ENCODE results near the gene C1QL2.
A peak's percentile ranks its signal among the peaks of the same experiment; 100 is the strongest.

The C1QL2 gene

GRCh38 chr2:119178776-119179175 is 20.2 kb upstream of the C1QL2 start:
- no peak for DNase-seq

- no peak for DNase-seq
These were observed 19.3 kb upstream of the C1QL2 start for GRCh38 chr2:119177838-119178190.

- DNase-seq, result no peak
These were observed 18.8 kb upstream of the C1QL2 start for GRCh38 chr2:119177171-119177837.

GRCh38 chr2:119175517-119175916 is 17.0 kb upstream of the C1QL2 start:
- no peak for DNase-seq

GRCh38 chr2:119174993-119175347 is 16.4 kb upstream of the C1QL2 start:
- DNase-seq, result no peak

- peak; percentile 34 for DNase-seq
These were observed 15.9 kb upstream of the C1QL2 start for GRCh38 chr2:119174216-119174992.

DNA sequence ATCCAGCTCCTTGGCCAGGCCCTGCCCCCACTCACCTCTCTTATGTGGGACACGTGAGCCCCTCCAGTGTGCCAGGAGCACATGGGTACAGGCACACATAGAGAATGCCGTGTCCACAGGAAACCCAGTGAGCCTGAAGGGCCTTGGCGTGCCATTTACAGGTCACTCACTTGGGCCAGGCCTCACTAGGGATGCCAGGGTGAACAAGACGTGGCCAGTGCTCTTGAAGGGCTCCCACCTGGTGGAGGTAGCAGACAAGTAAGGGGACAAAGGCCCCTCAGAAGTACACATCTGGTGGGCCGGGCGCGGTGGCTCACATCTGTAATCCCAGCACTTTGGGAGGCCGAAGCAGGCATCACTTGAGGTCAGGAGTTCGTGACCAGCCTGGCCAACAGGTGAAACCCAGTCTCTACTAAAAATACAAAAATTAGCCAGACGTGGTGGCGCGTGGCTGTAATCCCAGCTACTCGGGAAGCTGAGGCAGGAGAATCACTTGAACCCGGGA is 15.1 kb upstream of the C1QL2 start:
- DNase-seq, result no peak

DNA sequence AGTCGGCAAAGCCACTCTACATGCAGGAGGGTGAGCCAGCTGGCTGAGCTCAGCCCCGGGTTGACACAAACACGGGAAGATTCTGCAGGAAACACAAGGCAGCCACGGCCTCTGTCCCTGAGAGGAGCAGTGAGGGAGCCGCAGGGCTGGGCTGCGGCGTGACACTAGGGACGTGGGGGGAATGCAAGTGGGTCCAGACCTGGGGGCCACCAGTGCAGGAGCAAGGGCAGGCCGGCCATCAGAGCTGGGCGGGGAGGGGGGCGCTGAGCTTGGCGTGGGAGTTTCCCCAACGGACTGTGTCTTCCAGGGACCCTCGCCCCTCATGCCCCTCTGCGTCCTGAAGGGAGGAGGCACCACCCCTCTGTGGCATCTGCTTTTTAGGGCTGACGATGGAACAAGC is 12.0 kb upstream of the C1QL2 start:
- no peak for DNase-seq

GRCh38 chr2:119169717-119170116 is 11.2 kb upstream of the C1QL2 start:
- no peak for DNase-seq

GRCh38 chr2:119160361-119160990 is 1.9 kb upstream of the C1QL2 start:
- no peak for DNase-seq

GRCh38 chr2:119157850-119158511 is 570 bp downstream of the C1QL2 start:
- DNase-seq, result no peak

DNA sequence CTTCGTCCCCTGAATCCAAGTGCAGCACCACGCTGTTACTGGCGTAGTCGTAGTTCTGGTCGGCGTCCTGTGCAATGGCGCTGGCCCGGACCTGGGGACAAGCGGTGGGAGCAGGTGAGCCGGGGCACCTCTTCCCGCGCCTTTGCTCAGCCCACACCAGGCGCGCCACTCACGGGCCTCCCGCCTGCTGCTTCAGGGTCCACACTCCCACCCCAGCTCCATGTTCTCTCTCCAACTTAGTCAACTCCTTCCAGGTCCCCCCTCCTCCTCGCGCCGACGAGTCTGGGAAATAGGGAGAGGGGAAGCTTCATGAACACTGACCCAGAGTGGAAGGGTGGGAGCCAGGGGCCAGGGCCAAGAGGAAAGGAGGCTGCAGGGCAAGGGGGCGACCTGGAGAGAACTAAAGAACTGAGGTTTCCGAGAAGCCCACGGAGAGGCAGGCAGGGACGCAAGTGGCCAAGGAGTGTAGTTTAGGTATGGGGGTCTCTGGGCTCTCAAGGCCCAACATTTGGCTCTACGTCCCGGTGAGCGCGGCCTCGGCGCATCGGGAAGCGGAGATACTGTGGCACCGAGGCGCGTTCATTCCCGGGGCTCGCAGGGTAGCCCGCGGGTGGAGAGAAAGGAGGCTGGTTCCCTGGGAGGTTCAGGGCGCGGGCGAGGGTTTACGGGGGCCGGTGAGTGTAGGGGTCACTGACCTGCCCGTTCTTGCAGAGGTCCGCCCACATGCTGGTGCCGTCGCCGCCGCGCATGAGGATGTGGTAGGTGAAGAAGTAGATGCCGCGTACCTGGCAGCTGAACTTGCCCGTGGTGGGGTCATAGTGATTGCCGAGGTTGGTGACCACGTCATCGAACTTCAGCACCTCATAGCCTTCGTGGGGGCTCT is 1.4 kb downstream of the C1QL2 start:
- no peak for DNase-seq

DNA sequence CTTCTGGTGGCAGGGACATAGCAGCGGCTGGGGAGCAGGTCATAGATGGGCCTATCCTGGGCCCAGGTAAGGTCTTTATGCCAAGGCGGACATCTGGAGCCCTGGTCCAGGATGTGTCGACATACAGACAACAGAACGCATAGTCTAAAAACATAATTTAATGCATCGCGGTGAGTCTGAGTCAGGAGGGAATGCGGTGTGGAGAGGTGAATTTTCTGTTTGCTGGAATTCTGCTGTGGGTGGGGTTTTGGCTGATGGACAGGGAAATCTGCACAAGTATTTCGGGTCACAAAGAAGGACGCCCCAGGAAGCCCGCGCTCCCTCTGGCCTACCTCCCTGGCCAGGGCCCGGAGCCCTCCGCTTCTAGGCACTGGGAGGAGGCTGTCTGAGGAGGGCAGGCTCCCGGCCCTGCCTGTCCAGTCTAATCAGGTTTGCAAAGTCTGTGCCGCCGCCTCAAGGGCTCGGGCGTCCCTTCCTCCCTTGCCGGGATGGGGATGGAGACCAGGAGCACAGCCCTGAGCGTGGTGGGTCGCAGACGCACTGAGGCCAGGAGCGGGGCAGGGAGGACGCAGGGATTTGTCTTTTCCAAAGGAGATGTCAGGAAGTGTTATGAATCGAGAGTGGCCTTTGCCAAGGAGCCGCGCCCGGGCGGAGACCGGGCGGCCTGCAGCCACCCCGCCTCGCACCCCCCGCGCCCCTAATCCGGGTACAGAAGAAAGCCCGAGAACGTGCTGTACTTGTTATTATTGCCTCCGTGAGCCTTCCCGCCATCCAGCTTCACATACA is 2.3 kb downstream of the C1QL2 start:
- DNase-seq, result no peak

DNA sequence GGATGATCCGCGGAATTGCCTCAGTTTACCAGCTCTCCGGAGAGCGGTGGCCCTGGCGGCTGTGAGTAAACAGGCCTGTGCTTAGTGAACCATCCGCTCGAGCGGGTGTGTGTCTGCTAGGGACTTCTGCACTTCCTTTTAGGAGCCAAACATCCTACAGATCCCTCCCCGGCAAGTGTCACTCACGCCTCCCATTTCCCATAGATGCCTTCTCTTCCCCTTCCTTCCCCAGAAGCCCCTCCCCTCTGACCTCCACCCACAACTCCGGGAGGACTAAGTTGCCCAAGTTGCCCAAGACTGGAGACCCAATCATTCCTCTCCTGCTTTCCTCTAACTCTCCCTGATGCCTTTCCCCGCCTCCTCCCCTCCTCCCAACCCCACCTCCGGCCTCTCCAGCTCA is 2.9 kb downstream of the C1QL2 start:
- DNase-seq, result no peak

DNA sequence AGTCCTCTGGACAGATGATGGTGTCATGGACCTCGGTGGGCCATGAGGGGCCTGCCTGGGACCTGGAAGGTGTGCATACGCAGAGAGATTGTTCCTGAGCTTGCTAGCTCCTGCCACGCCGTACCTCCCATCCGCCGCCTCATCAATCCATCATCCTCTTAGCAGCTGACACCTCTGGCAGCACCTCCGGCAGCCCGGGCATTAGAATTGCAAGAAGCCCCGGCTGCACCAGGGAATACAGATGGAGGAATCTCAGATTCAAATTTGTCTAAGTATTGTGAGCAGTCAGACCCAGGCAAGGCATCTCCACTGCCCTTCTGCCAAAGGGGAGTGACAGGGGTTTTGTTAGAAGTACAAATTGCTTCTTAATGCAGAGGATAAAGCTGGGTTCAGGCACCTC is 4.5 kb downstream of the C1QL2 start:
- DNase-seq, result no peak

- DNase-seq, result no peak
These were observed 8.9 kb downstream of the C1QL2 start for GRCh38 chr2:119149611-119150010.

DNA sequence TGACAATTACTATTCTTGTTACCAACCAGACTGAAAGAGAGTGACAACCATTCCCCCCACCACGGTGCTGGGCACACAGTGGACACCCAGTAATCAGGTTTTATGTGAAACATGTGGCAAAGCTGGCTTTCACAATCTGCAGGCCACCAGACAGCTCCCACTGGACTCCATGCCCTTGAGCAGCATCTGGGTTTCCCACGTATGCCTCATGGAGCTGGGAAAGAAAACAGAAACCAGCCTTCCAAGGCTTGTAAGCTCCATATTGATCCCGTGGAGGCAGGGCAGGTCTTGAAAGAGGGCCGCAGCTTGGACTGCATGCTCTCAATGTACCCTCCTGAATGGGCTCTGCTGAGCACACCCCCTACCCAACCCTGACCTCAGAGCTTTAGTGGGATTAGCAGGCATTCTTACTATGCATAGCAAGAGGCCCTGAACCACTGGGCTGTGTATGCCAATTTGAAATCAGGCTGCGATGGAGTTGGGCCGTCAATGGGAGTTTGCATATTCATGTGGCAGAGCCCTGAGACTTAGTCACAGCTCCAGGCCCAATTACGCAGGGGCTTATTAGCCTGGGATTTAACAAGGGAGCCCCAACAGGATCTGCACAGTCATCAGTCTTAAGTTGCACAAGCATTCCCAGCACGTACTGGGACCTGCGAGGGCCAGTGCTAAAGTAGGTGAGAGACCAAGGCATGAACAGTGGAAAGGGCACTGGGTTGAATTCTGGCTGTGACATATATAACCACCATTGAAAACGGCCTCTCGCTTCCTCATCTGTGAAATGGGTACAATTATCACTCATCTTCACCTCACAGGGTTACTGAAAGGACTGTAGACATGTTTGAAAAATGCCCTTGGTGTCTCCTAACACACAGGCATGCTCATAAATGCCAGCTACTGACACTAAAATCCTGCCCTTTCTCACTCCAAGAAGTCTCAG is 10.5 kb downstream of the C1QL2 start:
- DNase-seq, result no peak

- DNase-seq, result no peak
These were observed 13.7 kb downstream of the C1QL2 start for GRCh38 chr2:119144806-119145205.

- DNase-seq, result no peak
These were observed 15.7 kb downstream of the C1QL2 start for GRCh38 chr2:119142824-119143223.

GRCh38 chr2:119137502-119137901 is 21.0 kb downstream of the C1QL2 start:
- no peak for DNase-seq

DNA sequence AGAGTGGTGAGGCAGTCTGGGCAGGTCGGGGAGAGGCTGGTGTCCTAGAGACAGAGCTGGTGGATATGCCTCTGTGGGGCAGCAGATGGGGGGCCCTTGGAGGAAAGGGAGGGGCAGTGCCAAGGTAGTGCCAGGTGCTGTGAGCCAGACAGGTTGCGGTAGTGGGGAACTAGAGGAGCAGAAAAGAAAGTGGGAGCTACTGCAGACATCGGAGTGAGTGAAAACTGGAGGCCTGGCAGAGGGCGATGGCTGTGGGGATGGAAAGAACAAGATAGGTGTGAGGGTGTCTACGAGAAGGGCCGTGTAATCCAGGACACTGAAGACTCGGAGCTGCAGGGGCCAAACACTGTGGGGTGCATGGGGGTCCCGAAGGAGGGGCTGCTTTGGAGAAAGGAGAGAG is 21.7 kb downstream of the C1QL2 start:
- DNase-seq, result no peak
